ENCODE measurements around the gene ILF3.

ILF3 gene

GRCh38 chr19:10740798-10741197 lies 86.7 kb downstream of the ILF3 start:
- DNase-seq, result no peak
